Hepatocyte (in vitro differentiated cells): ENCODE measurements around the gene CRHR2.

Experiments used
- EZH2 ChIP-seq: fragments of 200-600 bp; sonication (generic); IDR thresholded peaks from 2 replicates; pipeline ENCODE4 v1.6.1; 2016; ENCODE audit warnings: antibody characterized with exemption, mild to moderate bottlenecking, borderline replicate concordance
- TF ChIP-seq, protein P1 (sequence below): fragments of 200-600 bp; sonication (generic); IDR thresholded peaks from 2 replicates; pipeline ENCODE4 v1.5.1; 2016; ENCODE audit warnings: antibody characterized with exemption, mild to moderate bottlenecking; ENCODE audit not compliant: poor library complexity

DNA sequence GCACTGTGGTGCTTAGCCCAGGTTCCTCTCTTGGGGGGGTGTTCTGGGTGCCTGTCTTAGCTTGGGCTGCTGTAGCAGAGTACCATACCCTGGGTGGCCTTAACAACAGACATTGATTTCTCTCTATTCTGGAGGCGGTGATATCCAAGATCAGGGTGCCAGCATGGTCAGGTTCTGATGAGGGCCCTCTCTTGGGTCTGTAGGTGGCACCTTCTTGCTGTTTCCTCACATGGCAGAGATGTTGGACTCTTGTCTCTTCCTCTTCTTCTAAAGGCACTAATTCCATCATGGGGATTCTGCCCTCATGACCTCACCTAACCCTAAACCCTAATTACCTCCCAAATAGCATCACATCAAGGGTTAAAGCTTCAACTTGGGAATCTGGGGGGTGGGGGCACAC is 19.9 kb upstream of the CRHR2 start:
- no peak for TF ChIP-seq EZH2
- TF ChIP-seq, protein P1, sequence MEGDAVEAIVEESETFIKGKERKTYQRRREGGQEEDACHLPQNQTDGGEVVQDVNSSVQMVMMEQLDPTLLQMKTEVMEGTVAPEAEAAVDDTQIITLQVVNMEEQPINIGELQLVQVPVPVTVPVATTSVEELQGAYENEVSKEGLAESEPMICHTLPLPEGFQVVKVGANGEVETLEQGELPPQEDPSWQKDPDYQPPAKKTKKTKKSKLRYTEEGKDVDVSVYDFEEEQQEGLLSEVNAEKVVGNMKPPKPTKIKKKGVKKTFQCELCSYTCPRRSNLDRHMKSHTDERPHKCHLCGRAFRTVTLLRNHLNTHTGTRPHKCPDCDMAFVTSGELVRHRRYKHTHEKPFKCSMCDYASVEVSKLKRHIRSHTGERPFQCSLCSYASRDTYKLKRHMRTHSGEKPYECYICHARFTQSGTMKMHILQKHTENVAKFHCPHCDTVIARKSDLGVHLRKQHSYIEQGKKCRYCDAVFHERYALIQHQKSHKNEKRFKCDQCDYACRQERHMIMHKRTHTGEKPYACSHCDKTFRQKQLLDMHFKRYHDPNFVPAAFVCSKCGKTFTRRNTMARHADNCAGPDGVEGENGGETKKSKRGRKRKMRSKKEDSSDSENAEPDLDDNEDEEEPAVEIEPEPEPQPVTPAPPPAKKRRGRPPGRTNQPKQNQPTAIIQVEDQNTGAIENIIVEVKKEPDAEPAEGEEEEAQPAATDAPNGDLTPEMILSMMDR: no peak
